MM.1S (cell line): ENCODE results near the gene PHACTR1.

ENCODE experiments used
- DNase-seq: peaks from one replicate; pipeline ENCODE4 v3.0.0-alpha.2; 2015
- H2AFZ ChIP-seq: fragments of 300-600 bp; sonication (generic); 2 replicates; pipeline ENCODE4 v1.6.0; 2016; ENCODE audit warnings: antibody characterized with exemption, low read length
- H3F3A ChIP-seq: fragments of 300-600 bp; sonication (generic); 2 replicates; pipeline ENCODE4 v1.6.1; 2016; ENCODE audit warnings: mild to moderate bottlenecking, antibody characterized with exemption, low read length, moderate library complexity, mixed read lengths; ENCODE audit not compliant: insufficient read depth
- H3K27ac ChIP-seq: fragments of 300-600 bp; sonication (generic); 2 replicates; pipeline ENCODE4 v1.5.1; 2016; ENCODE audit warnings: mild to moderate bottlenecking, low read length
- H3K27me3 ChIP-seq: fragments of 300-600 bp; sonication (generic); replicated peaks from 2 replicates; pipeline ENCODE4 v1.6.0; 2016; ENCODE audit warnings: low read length; ENCODE audit not compliant: insufficient read depth
- H3K36me3 ChIP-seq: fragments of 300-600 bp; sonication (generic); replicated peaks from 2 replicates; pipeline ENCODE4 v1.6.1; 2016; ENCODE audit warnings: mild to moderate bottlenecking, low read length, mixed read lengths; ENCODE audit not compliant: insufficient read depth
- H3K4me1 ChIP-seq: fragments of 300-600 bp; sonication (generic); 2 replicates; pipeline ENCODE4 v1.6.1; 2016; ENCODE audit warnings: low read length, mixed read lengths
- H3K4me2 ChIP-seq: fragments of 300-600 bp; sonication (generic); 2 replicates; pipeline ENCODE4 v1.6.0; 2016; ENCODE audit warnings: low read depth, low read length
- H3K4me3 ChIP-seq: fragments of 300-600 bp; sonication (generic); 2 replicates; pipeline ENCODE4 v1.5.1; 2016; ENCODE audit warnings: low read length, mixed read lengths
- H3K79me2 ChIP-seq: fragments of 300-600 bp; sonication (generic); 2 replicates; pipeline ENCODE4 v1.6.1; 2016; ENCODE audit warnings: mixed run types, low read length, mixed read lengths
- H3K9ac ChIP-seq: fragments of 300-600 bp; sonication (generic); 2 replicates; pipeline ENCODE4 v1.6.1; 2016; ENCODE audit warnings: low read length, mixed read lengths
- H3K9me2 ChIP-seq: fragments of 300-600 bp; sonication (generic); replicated peaks from 2 replicates; pipeline ENCODE4 v1.6.1; 2016; ENCODE audit warnings: mild to moderate bottlenecking, low read length, mixed read lengths; ENCODE audit not compliant: insufficient read depth
- H3K9me3 ChIP-seq: fragments of 300-600 bp; sonication (generic); replicated peaks from 2 replicates; pipeline ENCODE4 v1.6.1; 2016; ENCODE audit warnings: mild to moderate bottlenecking, low read length, mixed read lengths; ENCODE audit not compliant: insufficient read depth
- H4K20me1 ChIP-seq: fragments of 300-600 bp; sonication (generic); 2 replicates; pipeline ENCODE4 v1.6.1; 2016; ENCODE audit warnings: mild to moderate bottlenecking, low read length, moderate library complexity, mixed read lengths; ENCODE audit not compliant: insufficient read depth
- EZH2 ChIP-seq: fragments of 300-600 bp; sonication (generic); optimal IDR thresholded peaks from 2 replicates; pipeline ENCODE3; 2017; ENCODE audit warnings: low read depth, mild to moderate bottlenecking, antibody characterized with exemption, low read length, mixed read lengths
- EZH2phosphoT487 ChIP-seq: fragments of 300-600 bp; sonication (generic); IDR thresholded peaks from 2 replicates; pipeline ENCODE4 v1.6.1; 2018; ENCODE audit warnings: antibody characterized with exemption, low read length
- TF ChIP-seq, protein P1 (sequence below): fragments of 300-600 bp; sonication (generic); IDR thresholded peaks from 2 replicates; pipeline ENCODE4 v1.5.1; 2016; ENCODE audit warnings: antibody characterized with exemption, low read length, mixed read lengths

PHACTR1 gene

GRCh38 chr6:13089296-13089994 lies 372.9 kb downstream of the PHACTR1 start:
- no peak overlapping the region for H3K4me3 ChIP-seq
- no peak overlapping the region for H3K27ac ChIP-seq
- H3K4me2 ChIP-seq = no peak overlapping the region
- no peaks in the 10 kb centered on the region for H3K36me3 ChIP-seq
- H3K9me3 ChIP-seq = no peaks in the 10 kb centered on the region
- no peaks in the 10 kb centered on the region for H3F3A ChIP-seq
- H3K9ac ChIP-seq = no peak overlapping the region
- TF ChIP-seq, protein P1, sequence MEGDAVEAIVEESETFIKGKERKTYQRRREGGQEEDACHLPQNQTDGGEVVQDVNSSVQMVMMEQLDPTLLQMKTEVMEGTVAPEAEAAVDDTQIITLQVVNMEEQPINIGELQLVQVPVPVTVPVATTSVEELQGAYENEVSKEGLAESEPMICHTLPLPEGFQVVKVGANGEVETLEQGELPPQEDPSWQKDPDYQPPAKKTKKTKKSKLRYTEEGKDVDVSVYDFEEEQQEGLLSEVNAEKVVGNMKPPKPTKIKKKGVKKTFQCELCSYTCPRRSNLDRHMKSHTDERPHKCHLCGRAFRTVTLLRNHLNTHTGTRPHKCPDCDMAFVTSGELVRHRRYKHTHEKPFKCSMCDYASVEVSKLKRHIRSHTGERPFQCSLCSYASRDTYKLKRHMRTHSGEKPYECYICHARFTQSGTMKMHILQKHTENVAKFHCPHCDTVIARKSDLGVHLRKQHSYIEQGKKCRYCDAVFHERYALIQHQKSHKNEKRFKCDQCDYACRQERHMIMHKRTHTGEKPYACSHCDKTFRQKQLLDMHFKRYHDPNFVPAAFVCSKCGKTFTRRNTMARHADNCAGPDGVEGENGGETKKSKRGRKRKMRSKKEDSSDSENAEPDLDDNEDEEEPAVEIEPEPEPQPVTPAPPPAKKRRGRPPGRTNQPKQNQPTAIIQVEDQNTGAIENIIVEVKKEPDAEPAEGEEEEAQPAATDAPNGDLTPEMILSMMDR = no peak
- no peak for TF ChIP-seq EZH2phosphoT487
- no peak for TF ChIP-seq EZH2
- H3K79me2 ChIP-seq = no peaks in the 10 kb centered on the region
- DNase-seq = no peak
- H2AFZ ChIP-seq = no peak overlapping the region
- H3K9me2 ChIP-seq = no peaks in the 10 kb centered on the region
- no peaks in the 10 kb centered on the region for H3K4me1 ChIP-seq
- H3K27me3 ChIP-seq = no peaks in the 10 kb centered on the region
- no peaks in the 10 kb centered on the region for H4K20me1 ChIP-seq

GRCh38 chr6:13091192-13091591 lies 374.6 kb downstream of the PHACTR1 start:
- Histone ChIP-seq H3K9me3 (no peaks in the 10 kb centered on the region), H3K27ac (no peak overlapping the region), H3K9me2 (no peaks in the 10 kb centered on the region), H3F3A (no peaks in the 10 kb centered on the region), H3K4me1 (no peaks in the 10 kb centered on the region), H3K4me3 (no peak overlapping the region), H3K27me3 (no peaks in the 10 kb centered on the region), H3K79me2 (no peaks in the 10 kb centered on the region), H4K20me1 (no peaks in the 10 kb centered on the region), H2AFZ (no peak overlapping the region), H3K36me3 (no peaks in the 10 kb centered on the region), H3K9ac (no peak overlapping the region), H3K4me2 (no peak overlapping the region)
- DNase-seq = no peak
- TF ChIP-seq EZH2 (no peak), EZH2phosphoT487 (no peak)
- TF ChIP-seq, protein P1 = no peak

GRCh38 chr6:13094781-13095425 lies 378.3 kb downstream of the PHACTR1 start:
- no peaks in the 10 kb centered on the region for H3K4me1 ChIP-seq
- H3K27ac ChIP-seq = no peak overlapping the region
- no peaks in the 10 kb centered on the region for H3K9me2 ChIP-seq
- no peaks in the 10 kb centered on the region for H3K36me3 ChIP-seq
- no peak overlapping the region for H3K9ac ChIP-seq
- no peaks in the 10 kb centered on the region for H4K20me1 ChIP-seq
- H3K79me2 ChIP-seq = no peaks in the 10 kb centered on the region
- H3K4me2 ChIP-seq = no peak overlapping the region
- TF ChIP-seq EZH2 (no peak), EZH2phosphoT487 (no peak)
- TF ChIP-seq, protein P1 = no peak
- no peaks in the 10 kb centered on the region for H3K27me3 ChIP-seq
- H3K9me3 ChIP-seq = no peaks in the 10 kb centered on the region
- H3F3A ChIP-seq = no peaks in the 10 kb centered on the region
- H3K4me3 ChIP-seq = no peak overlapping the region
- no peak for DNase-seq
- no peak overlapping the region for H2AFZ ChIP-seq
